Fibroblast of mammary gland (primary cell): ENCODE measurements around the gene SBK2.
"Not testable (repeated sequence)": the region's sequence is repeated elsewhere in the genome, so short reads cannot be mapped to it uniquely, and the experiment has no call there.

Experiments used
- DNase-seq: peaks from one replicate; pipeline ENCODE4 v3.0.0-alpha.2; 2010; ENCODE audit warnings: low read depth
- H3K4me3 ChIP-seq: 2 replicates; pipeline ENCODE4 v1.5.1; 2011; ENCODE audit warnings: low read depth, mild to moderate bottlenecking, low read length, moderate library complexity; ENCODE audit not compliant: control insufficient read depth
- TF ChIP-seq, protein P1 (sequence below): conservative IDR thresholded peaks from 2 replicates; pipeline ENCODE4 v1.5.1; 2011; ENCODE audit warnings: low read depth, low read length, inconsistent platforms; ENCODE audit not compliant: control insufficient read depth, insufficient read depth

SBK2 gene

DNA sequence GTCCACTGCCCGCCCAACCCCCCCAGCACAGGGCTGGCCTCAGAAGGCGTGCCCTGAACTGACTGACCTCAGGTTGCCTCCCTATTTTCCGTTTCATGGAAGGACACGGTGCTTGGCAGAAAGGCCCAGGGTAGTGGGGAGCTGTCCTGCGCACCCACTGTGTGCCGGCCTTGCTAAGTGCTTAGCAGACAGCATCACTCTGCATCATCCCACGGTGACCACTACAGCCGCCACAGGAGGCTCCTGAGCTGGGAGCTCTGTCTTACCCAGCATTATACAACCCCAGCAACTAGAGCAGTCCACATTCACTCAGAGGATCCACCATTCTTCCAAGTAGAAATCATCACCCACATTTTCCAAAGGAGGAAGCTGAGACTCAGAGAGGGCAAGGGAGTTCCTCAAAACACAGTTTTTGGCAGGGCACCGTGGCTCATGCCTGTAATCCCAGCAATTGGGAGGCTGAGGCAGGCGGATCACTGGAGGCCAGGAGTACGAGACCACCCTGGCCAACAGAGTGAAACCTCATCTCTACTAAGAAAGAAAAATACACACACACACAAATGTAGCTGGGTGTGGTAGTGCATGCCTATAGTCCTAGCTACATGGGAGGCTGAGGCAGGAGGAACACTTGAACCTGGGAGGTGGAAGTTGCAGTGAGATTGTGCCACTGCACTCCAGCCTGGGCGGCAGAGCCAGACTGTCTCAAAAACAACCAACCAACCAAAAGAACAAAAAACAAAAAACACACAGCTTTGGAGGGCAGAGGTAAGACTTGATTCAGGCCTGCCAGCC lies 1.6 kb downstream of the SBK2 start:
- no peak for DNase-seq
- no peak overlapping the region for H3K4me3 ChIP-seq

DNA sequence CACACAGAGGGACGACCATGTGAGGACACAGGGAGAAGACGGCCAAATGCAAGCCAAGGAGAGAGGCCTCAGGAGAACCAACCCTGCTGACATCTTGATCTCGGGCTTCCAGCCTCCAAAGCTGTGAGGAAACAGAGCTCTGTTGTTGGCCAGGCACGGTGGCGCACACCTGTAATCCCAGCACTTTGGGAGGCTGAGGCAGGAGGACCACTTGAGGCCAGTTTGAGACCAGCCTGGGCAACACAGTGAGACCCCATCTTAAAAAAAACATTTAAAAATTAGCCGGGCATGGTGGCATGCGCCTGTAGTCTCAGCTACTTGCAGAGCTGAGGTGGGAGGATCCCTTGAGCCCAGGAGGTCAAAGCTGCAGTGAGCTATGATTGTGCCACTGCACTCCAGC lies 2.7 kb downstream of the SBK2 start:
- not testable (repeated sequence) for H3K4me3 ChIP-seq, DNase-seq

More for the DNA sequence above, 1.6 kb downstream of the SBK2 start:
- TF ChIP-seq, protein P1, sequence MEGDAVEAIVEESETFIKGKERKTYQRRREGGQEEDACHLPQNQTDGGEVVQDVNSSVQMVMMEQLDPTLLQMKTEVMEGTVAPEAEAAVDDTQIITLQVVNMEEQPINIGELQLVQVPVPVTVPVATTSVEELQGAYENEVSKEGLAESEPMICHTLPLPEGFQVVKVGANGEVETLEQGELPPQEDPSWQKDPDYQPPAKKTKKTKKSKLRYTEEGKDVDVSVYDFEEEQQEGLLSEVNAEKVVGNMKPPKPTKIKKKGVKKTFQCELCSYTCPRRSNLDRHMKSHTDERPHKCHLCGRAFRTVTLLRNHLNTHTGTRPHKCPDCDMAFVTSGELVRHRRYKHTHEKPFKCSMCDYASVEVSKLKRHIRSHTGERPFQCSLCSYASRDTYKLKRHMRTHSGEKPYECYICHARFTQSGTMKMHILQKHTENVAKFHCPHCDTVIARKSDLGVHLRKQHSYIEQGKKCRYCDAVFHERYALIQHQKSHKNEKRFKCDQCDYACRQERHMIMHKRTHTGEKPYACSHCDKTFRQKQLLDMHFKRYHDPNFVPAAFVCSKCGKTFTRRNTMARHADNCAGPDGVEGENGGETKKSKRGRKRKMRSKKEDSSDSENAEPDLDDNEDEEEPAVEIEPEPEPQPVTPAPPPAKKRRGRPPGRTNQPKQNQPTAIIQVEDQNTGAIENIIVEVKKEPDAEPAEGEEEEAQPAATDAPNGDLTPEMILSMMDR = no peak

DNA sequence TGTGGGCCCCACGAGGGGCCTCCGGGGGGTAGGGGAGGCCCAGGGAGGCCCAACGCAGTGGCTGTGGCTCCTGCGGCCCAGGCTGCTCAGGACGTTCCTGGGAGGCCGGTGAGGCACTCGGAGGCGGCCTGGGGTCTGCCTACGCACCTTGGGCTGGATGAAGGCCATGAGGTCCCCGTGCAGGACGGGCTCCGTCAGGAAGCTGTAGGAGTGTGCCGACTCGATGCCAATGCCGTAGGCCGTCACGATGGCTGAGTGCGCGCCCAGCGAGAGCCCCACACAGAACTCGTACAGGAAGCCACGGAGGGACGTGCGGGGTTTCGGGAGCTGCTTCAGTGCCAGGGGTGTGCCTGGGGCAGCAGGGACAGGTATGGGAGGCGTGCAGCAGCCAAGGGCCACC lies 5.9 kb downstream of the SBK2 start:
- DNase-seq = no peak
- TF ChIP-seq, protein P1 = no peak
- no peak overlapping the region for H3K4me3 ChIP-seq

DNA sequence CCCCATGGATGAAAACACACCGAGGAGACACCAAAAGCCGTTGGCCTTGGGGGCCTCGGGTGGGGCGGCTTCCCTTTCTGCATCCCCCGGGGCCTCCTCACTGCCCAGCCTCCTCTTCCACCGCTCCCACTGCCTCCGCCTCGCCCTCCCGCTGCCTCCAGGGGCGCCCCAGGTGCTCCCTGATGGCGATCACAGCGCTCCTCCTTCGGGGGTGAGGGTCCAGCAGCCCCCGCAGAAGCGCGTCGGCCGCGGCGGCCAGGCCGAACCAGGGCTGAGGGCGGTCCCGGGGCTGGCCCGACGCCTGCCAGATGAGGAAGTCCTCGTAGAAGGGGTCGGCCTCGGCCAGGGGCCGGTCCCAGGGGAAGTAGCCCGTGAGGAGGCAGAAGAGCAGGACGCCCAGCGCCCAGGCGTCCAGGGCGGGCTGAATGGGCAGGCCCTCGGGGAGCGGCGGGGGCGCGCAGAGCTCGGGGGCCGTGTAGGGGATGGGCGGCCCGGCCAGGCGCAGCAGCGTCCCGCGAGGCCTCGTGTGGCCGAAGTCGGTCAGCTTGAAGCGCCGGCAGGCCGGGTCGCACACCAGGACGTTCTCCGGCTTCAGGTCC lies 7.2 kb downstream of the SBK2 start:
- no peak for DNase-seq
- TF ChIP-seq, protein P1 = no peak
- H3K4me3 ChIP-seq = no peak overlapping the region

DNA sequence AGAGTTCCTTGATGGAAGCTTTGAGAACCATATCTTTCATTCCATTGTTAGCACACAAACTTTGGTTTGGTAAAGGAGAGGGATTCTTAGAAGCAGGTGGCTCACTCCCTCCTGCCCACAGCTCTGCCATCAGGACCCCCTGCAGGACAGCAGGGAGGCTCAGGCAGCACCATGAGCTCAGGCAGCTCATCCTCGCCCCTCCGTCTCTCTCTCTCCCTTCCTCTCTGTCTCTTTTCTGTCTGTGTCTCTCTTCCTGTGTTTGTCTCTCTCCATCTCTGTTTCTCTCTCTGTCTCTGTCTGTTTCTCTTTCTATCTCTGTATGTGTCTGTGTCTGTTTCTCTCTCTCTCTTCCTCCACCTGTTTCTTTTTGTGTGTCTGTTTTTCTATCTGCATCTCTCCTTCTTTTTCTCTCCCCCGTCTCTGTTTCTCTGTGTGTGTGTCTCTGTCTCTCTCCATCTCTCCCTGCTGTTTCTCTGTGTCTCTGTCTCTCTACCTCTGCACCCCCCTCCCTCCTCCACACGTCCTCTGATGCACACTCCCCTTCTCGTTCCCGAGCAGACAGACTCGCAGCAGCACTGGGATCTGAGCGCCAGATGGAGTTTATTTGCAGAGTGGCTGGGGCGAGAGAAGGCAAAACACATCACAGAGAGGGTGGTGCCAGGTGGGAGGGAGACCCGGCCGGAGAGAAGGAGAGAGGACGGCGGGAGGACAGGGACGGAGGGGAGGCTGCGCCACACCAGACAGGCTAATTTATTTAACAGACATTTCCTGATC lies 8.7 kb downstream of the SBK2 start:
- TF ChIP-seq, protein P1 = no peak
- H3K4me3 ChIP-seq = no peak overlapping the region
- DNase-seq = no peak

DNA sequence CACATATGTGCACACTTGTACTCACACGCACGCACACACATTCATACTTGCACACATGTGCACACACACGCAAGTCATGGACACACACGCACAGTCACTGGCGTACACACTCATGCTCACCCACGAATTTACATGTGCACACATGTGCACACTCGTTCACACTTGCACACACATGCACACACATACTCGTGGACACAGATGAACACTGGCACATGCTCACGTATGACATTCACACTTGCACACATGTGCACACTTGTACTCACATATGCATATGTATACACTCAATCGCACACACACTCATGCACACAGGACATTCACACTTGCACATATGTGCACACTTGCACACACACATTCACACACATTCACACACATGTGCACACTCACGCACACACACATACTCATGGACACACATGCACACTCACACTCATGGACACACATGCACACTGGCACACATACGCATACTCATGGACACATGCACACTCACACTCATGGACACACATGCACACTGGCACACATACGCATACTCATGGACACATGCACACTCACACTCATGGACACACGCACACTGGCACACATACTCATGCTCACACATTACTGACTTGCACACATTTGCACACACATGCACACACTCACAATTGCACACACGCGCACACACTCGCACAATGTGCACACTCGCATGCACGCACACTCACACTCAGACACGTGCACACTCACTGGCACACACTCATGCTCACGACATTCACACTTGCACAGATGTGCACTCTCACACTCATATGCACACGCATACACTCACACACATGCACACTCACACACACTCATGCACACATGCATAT lies 9.5 kb downstream of the SBK2 start:
- no peak for DNase-seq

More for the DNA sequence above, 9.5 kb downstream of the SBK2 start:
- H3K4me3 ChIP-seq = no peak overlapping the region
- TF ChIP-seq, protein P1 = no peak
